Measurements from ENCODE around the gene LPP.

The LPP gene

DNA sequence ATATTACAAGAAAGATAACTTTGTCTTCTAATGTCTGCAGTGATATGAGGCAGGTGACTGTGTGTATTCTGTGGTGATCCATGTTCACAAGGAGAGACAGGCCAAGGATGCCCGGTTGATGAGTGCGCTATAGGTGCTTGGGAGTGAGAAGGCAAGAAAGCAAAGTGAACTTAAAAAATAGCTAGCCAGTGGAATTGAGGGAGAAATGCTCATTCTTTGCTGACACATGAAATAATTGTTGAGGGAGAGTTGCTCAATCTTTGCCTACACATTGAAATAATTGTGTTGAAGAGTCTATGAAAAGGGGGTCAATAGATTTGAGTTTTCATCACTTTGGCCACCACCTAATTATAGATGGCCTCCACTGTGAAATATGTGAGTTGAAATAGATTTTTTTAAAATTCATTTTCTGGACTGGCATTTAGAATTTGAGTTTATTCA, 156.3 kb downstream of the LPP start:
- DNase-seq, result no peak

DNA sequence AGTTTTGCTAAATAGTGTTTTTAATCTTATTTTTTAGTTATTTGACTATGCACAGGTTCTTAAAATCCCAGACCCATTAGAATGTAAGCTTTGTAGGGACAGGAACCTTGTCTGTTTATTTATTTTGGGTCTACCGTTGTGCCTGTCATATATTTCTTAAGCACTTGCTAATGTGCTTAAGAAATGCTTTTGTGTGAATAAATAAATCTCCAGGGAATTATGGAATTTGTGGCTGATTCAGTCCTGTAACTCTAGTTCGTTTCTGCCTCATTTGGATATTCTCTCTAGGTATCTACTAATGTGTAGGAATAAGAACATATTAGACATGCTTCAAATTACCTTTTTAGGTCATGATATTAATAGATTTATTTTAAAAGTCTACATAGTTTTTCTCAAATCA, 161.6 kb downstream of the LPP start:
- no peak for DNase-seq

DNA sequence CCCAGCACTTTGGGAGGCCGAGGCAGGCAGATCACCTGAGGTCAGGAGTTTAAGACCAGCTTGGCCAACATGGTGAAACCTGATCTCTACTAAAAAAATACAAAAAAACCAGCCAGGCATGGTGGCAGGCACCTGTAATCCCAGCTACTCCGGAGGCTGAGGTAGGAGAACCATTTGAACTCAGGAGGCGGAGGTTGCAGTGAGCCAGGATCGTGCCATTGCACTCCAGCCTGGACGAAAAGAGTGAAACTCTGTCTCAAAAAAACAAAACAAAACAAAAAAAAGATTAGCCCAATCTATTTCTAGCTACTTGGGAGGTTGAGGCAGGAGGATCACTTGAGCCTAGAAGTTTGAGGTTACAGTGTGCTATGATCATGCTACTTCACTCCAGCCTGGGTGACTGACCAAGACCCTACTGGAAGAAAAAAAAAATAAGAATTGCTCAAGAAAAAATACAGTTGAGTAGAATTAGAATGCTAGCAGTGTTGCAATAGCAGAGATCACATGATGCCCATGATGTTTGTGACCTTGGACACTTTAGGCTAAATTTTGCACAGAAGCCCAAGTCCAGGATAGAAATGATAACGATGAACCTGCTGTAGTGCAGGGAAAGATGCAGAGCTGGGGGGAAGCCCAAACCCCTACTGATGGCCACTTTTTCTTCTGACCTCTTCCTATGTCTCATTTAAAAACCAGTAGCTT, 162.2 kb downstream of the LPP start:
- DNase-seq, result no peak

DNA sequence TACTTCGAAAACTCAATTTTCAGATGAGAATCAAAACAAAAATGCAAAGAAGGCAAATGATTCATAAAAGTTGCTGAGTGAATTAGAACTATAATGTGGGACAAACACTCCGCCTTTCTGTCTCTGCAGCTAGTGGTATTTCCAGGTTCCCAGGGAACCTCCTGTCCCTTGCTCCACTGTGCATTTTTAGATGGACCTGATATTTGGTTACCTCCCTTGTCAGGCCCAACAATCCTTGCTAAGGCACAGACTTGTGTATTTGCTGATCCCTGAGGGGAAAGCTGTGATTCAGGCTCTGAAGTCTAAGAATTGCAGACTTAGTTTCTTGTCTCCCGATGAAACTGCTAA, 162.7 kb downstream of the LPP start:
- no peak for DNase-seq

DNA sequence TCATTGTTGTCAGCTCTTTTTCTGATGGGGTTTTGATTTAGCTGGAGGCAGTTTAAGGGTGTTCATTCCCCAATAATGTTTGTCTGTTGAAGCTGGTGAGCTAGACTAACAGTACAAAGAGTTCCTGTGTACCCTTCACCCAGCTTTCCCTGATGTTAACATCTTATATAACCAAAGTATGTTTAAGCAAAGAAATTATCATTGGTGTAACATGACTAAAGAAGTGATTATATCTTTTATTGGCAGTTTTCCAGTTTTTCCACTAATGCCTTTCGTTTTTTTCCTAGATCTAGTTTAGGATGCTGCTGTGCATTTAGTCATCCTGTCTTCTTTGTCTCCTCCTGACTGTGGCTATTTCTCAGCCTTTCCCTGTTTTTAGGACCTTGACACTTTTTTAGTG, 165.6 kb downstream of the LPP start:
- DNase-seq, result no peak

DNA sequence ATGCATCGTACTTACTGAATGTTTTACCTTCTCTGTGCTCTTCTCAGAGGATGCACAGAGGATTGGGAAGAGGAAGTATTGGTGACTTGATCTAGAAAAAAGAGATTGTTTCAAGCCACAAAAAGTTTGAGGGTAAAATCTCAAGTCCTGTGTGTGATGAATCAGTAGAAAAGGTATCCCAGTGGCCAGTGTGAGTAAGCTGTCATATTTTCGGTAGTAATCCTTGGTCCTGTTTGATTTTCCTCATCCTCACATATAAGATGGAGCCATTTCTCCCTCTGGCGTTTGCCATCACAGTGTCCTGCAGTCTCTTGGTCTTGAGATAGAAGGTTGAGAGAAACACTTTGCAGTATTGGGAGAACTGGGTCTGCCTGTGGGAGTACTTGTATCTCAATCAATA, 166.8 kb downstream of the LPP start:
- DNase-seq, result no peak

DNA sequence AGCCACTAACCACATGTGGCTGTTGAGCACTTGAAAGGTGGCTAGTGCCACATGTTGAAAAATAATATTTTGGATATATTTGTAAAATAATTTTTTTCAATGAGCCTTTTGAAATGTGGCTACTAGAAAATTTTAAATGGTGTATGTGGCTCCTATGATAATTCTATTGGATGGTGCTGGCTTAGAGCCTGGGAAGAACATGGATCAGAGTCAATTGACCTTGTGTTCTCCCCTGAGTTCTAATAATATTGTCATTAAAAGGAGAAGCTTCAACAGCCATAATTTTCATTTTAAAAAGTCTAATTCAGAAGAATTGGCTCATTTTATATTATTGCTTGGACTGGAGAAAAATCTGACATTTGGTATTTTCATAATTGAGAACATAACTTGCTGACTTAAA, 167.3 kb downstream of the LPP start:
- no peak for DNase-seq

DNA sequence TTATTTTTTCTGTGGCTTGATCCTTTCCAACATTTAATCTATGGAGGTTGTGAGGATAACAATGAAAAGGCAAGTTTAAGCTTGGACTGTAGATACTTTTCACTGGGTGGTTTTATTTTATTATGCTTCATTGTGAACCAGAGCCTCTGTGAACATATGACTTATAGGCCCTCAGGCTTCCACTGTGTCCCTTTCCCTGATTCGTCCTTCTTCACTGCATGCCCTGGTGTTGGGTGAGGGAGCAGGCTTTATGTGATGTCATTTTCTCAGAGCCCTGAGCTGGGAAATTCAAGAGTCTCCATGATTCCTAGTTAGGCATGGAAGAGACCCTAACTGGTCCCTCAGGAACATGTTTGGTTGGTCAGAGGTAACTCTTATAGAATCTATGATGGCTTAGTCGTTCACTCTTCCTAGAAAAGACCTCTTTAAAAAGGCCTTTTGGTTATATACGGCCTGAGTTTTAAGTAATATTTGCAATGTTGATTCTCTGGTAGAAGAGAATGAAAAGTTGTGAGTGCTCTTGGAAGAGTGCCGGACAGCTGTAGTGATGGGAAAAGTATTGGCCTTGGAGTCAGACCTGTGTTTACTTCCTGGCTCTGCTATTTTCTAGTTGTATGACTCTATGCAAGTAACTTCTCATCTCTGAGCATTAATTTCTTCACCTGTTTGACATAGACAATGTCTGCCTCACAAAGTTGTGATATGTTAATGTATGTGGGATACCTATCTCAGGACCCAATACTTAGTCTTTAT, 168.4 kb downstream of the LPP start:
- DNase-seq, result no peak

DNA sequence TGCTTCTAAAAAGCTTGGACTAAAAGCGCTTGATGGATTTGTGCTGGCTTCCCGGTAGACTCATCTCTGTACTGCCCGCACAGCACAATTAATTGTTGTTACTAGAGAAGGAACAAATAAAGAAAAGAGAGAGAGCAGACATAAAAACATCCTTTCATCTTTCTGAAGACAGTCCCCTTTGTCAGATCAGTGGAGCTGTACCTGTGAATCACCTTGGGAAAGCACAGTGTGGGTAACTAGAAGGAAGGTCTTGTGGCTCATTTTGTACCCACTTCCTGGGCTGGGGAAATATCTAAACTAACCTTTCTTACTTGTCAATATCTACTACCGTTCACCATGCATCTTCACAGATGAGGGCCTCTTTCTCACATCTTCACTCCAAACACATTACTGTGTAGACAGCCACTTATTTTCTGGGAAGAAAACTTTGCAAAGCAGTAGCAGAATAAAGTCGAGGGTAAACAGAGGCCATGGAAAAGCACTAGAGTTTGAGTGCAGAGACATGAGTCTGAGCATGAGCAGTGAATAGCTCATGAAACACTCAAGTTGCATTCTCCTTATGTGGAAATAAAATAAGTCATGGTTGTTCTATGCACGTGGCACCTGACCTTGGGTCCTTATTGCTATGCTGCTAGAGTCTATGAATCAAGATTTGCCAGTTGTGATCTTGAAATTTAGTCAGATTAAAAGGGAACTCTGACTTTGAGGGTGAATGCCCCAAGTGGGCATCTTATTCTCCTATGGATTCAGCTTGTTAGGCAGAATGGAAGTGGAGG, 169.3 kb downstream of the LPP start:
- no peak for DNase-seq

DNA sequence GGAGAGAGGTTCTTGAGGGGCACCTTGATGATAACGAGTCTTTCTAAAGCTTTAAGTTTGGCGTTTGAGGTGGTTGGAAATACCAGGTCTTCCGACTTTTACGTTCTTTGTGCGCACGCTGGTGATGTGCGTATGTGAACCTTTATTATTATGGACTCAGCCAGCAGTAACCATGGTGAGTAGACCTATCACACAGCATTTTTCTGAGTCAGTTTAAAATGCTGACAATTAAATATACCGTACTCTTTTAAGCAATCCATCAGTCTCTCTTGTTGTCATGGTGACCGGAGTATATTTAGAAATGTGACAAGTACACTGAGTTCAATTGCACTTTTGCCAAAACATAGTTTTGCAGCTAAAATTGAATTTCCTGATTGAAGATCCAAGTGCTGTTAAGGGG, 172.2 kb downstream of the LPP start:
- no peak for DNase-seq

DNA sequence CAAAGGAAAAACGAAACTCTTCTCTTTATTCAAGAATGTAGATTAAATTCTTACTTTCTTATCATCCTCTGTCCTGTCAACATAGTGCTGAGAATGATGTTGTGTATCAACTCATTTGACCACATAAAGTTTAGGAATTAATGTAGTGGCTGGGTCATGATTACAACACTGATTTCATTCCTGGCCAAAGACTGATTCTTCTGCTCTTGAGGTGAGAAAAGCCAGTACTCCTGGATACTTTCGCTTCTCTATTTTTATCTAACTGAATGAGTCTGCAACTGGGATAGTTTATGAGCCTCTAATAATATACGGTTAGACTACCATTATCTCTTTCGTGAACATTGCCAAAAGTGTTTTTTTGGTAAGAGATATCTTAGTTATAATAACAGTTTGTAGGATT, 173.0 kb downstream of the LPP start:
- DNase-seq, result no peak

DNA sequence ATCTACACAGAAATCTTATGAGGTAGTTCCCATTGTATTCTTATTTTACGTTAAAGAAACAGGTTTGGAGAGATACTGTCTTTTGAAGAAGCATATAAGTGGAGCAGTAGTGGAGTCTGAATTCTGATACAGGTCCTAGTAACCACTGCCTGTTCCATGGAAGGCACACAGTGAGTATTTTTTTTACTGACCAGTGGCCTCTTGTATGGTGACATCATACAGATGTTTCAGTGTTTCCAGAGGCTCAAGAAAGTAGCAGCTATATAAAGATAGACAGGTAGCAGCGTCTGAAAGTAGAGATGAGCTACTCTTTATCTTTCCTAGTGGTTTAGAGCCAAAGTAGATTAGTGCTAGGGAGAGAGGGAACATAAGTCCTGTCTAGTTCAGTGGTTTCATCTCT, 173.5 kb downstream of the LPP start:
- no peak for DNase-seq

DNA sequence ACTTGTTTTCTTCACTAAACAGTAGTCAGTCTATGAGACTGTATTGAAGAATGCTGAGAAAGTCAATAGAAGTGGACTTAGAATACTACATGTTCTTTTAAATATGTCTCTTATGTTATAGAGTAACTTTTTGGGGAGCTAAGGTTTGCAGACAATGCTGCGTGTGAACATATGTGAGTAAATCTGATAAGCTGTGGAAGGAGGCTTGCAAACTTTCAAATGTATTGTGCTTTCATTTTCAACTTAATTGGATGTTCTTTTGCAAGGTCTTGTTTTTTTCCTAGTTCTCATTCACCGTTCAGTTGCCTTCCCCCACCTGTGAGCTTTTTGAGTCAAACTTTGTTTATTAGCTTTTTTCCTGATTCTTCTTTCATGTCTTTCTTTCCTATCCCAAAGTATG, 176.2 kb downstream of the LPP start:
- DNase-seq, result no peak

DNA sequence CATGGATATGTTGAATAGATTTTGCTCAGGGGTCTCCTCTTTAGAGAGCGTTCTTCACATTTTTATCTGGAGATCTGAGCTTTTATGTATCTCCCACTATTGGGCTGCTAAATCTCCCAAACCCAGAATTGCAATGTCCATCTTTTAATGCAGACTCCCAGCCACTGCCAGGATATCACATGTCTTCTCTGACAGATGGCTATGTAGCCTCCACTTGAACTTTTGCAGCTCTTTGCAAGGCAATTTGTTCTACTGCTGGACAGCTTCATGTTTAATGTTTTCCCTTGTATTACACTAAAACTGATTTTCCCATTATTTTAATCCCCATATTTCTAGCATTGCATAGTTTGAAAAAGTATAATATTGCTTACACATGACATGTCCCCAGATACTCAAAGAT, 177.2 kb downstream of the LPP start:
- DNase-seq, result no peak

DNA sequence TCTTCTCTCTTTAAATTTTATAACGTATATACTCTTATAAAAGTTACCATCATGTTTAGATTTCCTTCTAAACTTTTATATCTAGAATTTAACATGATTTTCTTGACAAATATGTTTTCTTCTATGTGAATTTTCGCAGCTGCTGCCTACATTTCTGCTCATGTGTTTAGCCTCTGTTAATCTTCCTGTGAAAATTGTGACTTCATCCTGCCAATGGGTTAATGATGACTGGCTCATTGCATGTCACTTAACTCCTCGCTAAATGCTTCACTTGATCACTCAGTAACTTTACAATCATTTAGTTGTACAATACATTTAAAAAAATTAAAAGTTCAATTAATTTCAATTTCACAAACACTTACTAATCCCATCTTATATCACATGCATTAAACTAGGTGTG, 178.1 kb downstream of the LPP start:
- DNase-seq, result no peak

DNA sequence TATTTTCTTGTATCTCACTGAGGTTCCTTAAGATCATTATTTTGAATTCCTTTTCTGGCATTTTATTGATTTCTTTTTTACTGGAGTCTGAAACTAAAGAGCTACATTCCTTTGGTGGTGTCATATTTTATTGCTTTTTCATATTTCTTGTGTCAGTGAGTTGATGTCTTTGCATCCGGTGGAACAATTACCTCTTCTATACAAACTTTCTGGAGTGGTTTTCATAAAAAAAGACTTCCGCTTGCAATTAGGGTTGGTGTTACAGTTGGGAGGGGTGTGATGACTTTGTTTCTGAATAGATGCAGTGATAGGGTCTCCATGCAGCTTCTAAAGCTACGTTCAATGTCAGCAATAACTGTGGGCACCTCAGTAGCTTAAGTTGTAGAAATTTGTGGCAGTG, 181.7 kb downstream of the LPP start:
- DNase-seq, result no peak

DNA sequence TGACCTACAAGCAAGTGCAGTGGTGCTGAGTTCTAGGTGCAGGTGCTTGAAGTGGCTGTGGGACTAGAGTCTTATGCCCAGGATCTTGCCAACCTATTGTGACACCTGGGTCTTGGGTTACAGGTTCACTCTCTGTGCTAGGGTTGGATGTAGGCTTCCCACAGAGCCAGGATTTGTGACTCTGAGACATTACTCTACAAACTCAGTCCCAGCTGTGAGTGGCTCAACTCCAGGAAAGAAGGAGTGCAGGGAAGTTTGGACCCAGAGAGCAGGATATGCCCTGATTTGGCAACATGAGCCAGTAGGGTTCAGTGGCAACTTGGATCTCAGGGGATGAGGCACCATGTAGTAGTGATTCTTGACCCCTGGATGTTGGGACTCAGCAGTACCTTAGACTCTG, 182.2 kb downstream of the LPP start:
- DNase-seq, result no peak

DNA sequence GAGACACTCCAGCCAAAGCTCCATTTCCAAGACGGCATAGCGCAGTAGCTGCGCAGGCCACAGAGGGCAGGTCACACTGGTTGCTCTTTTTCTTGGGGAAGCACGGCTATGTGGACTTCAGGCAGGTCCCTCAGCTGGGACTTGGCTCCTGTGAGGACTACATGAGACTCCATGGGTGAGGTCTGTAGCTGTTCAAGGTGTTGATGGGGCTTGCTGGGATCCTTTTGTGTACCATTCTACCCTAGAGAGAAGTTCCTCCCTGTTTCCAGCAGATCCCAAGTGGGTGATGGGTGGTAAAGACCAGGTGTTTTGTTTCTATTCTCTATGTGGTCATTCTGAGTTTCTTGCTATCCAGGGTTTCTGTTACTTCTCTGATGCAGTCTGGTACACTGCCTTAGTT, 183.3 kb downstream of the LPP start:
- DNase-seq, result no peak

DNA sequence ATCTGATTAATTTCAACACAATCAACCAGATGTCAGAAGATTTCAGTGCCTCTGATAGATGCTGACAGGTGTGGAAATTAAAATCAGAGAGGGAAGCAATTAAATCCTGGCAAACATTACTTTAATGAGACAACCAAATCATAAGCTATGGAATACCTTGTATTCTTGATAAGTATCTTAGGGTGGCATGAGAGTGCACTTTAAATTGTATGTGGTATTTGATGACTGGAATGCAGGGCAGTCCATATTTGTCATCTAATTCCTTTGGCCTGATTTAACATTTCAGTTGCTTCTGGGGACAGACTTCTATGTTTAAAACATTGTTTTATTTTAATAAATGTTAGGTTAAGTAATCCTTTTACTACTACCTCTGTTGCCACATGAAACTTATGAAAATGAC, 184.1 kb downstream of the LPP start:
- no peak for DNase-seq

DNA sequence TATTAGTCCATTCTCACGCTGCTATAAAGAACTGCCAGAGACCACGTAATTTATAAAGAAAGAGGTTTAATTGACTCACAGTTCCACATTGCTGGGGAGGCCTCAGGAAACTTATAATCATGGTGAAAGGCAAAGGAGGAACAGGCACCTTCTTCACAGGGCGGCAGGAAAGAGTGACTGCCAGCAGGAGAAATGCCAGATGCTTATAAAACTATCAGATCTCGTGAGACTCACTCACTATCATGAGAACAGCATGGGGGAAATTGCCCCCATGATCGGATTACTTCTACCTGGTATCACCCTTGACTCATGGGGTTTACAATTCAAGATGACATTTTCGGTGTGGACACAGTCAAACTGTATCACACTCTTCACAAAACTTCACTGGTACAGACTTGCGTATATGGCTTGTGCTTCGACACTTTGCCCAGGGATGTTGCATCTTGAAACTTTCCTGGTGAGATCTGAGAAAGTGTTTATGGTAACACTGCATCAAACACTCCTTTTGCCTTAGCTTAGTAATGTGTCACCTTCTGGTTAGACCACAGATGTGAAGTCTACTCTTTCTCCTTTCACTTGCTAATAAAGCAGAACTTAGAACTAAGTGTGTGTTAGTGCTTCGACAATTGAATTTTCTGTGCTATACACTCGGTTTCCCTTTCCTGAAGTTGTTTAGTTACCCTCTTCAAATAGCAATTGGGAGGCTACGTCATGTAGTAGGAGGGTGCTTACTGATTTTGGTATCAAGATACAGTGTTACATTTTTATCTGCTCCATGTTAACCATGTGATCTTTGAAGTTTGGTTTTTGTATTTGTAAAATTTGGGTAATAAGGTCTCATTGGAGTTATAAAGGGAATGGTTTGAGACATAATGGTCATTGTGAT, 185.7 kb downstream of the LPP start:
- DNase-seq, result no peak

DNA sequence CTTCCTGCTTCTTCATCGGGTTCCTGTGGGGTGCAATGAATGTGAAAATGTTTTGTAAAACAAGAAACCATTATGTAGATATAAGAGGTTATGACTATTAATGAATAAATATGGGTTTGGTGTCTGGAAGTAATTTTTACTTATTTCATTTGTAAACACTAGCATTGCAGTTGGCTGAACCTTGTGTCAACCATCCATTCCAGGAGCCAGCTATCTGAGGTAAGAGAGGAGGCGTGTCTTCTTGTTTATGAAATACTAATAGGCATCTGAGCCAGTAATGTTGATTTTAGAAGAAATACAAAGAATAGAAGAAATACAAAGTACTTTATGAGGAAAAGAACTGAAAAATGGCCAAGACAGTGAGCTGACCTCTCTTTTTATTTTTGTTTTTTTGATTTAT, 187.5 kb downstream of the LPP start:
- no peak for DNase-seq

DNA sequence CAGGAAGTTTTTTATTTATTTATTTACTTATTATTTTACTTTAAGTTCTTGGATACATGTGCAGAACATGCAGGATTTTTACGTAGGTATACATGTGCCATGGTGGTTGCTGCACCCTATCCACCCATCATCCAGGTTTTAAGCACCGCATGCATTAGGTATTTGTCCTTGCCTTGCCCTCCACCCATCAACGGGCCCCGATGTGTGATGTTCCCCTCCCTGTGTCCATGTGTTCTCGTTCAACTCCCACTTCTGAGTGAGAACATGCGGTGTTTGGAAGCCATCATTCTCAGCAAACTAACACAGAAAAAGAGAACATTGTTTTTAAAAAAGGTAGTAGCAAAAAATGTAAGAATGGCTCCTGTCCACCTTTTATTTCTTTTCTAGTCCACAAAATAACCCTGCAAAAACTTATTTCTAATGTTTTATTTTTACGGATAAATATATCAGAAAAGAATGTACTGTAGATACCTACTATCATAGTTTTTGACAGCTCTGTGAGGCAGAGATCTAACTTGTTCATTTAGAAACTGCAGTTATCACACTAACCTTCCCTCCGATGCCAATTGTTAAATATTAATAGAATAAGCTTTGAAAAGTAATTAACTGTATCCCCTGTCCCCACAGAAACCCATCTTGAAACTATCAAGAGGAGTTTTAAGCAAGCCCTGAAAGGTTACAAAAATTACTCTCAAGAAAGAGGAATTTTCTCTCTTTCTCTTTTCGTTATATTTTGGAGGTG, 189.2 kb downstream of the LPP start:
- DNase-seq, result no peak
